Measurements from ENCODE around the gene PANK2.
"Not testable (repeated sequence)": the region's sequence is repeated elsewhere in the genome, so short reads cannot be mapped to it uniquely, and the experiment has no call there.

PANK2 gene

DNA sequence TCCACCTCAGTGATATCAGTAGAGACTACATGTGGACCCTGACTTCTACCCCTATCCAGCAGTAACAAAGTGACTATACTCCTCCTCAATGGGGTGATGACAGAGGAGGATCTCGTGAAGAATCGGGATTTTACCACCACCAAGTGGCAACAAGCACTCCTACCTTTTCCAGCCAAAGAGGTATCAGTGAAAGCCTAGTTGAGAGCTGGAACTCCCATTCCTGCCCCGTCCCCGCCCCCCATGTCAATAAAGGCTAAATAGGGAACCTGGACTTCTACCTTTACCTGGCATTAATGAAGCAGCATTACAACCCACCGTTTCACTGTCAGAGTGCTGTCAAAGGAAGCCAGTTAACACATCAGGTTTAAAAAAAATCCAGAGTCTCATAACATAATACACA, 80.8 kb downstream of the PANK2 start:
- no peak overlapping the region for H3K4me3 ChIP-seq (ENCODE audit: low read depth, low read length)
- DNase-seq (ENCODE audit: low read depth) = no peak

DNA sequence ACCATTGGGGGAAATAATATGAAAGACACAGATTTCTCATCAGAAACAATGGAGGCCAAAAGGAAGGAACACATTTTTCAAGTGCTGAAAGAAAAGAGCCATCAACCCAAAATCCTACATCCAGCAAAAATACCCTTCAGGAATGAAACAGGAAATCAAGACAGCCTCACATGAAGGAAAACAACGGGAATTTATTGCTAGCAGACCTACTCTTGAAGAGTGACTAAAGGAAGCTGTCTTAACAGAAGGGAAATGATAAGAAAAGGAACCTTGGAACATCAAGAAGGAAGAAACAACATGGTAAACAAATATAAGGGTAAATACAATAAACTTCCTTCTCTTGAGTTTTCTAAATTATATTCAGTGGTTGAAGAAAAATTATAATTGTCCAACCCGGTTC, 82.0 kb downstream of the PANK2 start:
- H3K4me3 ChIP-seq (ENCODE audit: low read depth, low read length) = no peak overlapping the region
- DNase-seq (ENCODE audit: low read depth) = no peak

- H3K4me3 ChIP-seq (ENCODE audit: low read depth, low read length) = no peak overlapping the region
- DNase-seq (ENCODE audit: low read depth) = no peak
Measured at GRCh38 chr20:3972161-3972560, 83.0 kb downstream of the PANK2 start.

DNA sequence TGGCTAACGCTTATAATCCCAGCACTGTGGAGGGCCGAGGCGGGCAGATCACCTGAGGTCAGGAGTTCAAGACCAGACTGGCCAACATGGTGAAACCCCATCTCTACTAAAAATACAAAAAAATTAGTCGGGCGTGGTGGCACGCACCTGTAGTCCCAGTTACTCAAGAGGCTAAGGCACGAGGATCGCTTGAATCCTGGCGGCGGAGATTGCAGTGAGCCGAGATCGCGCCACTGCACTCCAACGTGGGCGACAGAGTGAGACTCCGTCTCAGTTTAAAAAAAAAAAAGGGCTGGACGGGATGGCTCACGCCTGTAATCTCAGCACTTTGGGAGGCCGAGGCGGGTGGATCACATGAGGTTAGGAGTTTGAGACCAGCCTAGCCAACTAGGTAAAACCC, 83.4 kb downstream of the PANK2 start:
- not testable (repeated sequence) for DNase-seq (ENCODE audit: low read depth)

DNA sequence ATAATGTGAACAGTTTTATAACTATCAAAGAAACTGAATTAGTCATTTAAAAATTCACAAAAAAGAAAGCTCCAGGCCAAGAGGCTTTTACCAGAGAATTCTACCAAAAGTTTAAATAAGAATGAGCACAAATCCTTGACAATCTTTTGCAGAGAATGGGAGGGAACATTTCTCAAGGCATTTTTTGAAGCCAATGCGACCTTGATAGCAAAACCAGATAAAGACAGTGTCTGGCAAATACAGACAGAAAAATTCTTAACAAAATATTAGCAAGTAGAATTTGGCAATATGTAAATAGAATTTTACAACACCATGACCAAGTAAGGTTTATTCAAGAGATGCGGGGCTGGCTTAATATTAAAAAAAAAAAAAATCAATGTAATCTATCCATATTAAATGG, 84.5 kb downstream of the PANK2 start:
- no peak for DNase-seq (ENCODE audit: low read depth)
- H3K4me3 ChIP-seq (ENCODE audit: low read depth, low read length) = no peak overlapping the region

More for the DNA sequence above, 83.4 kb downstream of the PANK2 start:
- not testable (repeated sequence) for H3K4me3 ChIP-seq (ENCODE audit: low read depth, low read length)

DNA sequence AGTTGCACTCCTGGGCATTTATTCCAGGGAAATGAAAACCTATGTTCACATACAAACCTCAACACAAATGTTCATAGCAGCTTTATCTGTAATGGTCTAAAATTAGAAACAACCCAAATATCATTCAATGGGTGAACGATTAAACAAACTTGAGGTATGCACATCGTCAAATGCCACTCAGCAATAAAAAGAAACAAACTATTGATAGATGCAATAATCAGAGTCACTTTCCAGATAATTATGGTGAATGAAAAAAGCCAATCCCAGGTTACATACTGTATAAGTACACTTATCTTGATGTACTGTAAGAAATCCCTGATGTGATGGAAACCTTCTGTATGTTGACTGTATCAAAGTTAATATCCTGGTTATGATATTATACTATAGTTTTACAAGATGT, 87.3 kb downstream of the PANK2 start:
- H3K4me3 ChIP-seq (ENCODE audit: low read depth, low read length) = no peak overlapping the region
- DNase-seq (ENCODE audit: low read depth) = no peak
